ENCODE results near the gene DTWD2. TPM values are rescaled to one million over a fixed set of nuclear protein-coding genes. Genes with fewer than 3 reads are reported as not detected.
"Not testable (repeated sequence)": the region's sequence is repeated elsewhere in the genome, so short reads cannot be mapped to it uniquely, and the experiment has no call there.

The DTWD2 gene
- total RNA-seq, 2 experiments from 2014 or later = 2.6 to 3.7 TPM

GRCh38 chr5:118989816-118990215 is 1.5 kb upstream of the DTWD2 start:
- H3K4me3 Mint-ChIP-seq = no peak overlapping the region
- H3K27ac Mint-ChIP-seq = no peak overlapping the region
- peaks cover 12% of the 10 kb centered on the region for H3K4me1 Mint-ChIP-seq

GRCh38 chr5:118988866-118989180 is 476 bp upstream of the DTWD2 start:
- Mint-ChIP-seq H3K4me1 (peaks cover 12% of the 10 kb centered on the region), H3K36me3 (no peaks in the 10 kb centered on the region), H3K27ac (peak overlapping the region; percentile 70), H3K4me3 (peak overlapping the region; percentile 78), H3K27me3 (no peaks in the 10 kb centered on the region), H3K9me3 (no peaks in the 10 kb centered on the region)
- DNase-seq (no peak), ATAC-seq (ENCODE audit: low read depth) (no peak)
- POLR2A ChIA-PET = interaction anchor here (1.0 to 1.2 kb wide), 3 partner anchors 82 to 464 kb away, joined by 3 to 5 read pairs (median 4); partner anchors contain the start of genes DMXL1 and HSD17B4

More at GRCh38 chr5:118989816-118990215, 1.5 kb upstream of the DTWD2 start:
- H3K27me3 Mint-ChIP-seq = no peaks in the 10 kb centered on the region
- DNase-seq = no peak
- POLR2A ChIA-PET = no interaction called here
- no peaks in the 10 kb centered on the region for H3K36me3 Mint-ChIP-seq
- H3K9me3 Mint-ChIP-seq = no peaks in the 10 kb centered on the region
- no peak for ATAC-seq (ENCODE audit: low read depth)

- no peak overlapping the region for H3K4me3 Mint-ChIP-seq
- no peak for ATAC-seq (ENCODE audit: low read depth)
Measured at GRCh38 chr5:118984602-118985001, 3.7 kb downstream of the DTWD2 start.

GRCh38 chr5:118981783-118982182 is 6.6 kb downstream of the DTWD2 start:
- Mint-ChIP-seq H3K27ac (no peak overlapping the region), H3K9me3 (peaks cover 4% of the 10 kb centered on the region), H3K4me1 (peaks cover 4% of the 10 kb centered on the region), H3K36me3 (peaks cover 2% of the 10 kb centered on the region), H3K27me3 (no peaks in the 10 kb centered on the region), H3K4me3 (no peak overlapping the region)
- POLR2A ChIA-PET = no interaction called here
- no peak for DNase-seq
- ATAC-seq (ENCODE audit: low read depth) = no peak

More at GRCh38 chr5:118984602-118985001, 3.7 kb downstream of the DTWD2 start:
- H3K27me3 Mint-ChIP-seq = no peaks in the 10 kb centered on the region
- DNase-seq = no peak
- POLR2A ChIA-PET = no interaction called here
- H3K36me3 Mint-ChIP-seq = no peaks in the 10 kb centered on the region
- peaks cover 14% of the 10 kb centered on the region for H3K4me1 Mint-ChIP-seq
- H3K9me3 Mint-ChIP-seq = no peaks in the 10 kb centered on the region
- no peak overlapping the region for H3K27ac Mint-ChIP-seq

GRCh38 chr5:118980438-118980837 is 7.9 kb downstream of the DTWD2 start:
- ATAC-seq (ENCODE audit: low read depth) (no peak), DNase-seq (no peak)
- H3K4me1 Mint-ChIP-seq = peaks cover 1% of the 10 kb centered on the region
- H3K27ac Mint-ChIP-seq = no peak overlapping the region
- H3K9me3 Mint-ChIP-seq = peaks cover 11% of the 10 kb centered on the region
- no peaks in the 10 kb centered on the region for H3K27me3 Mint-ChIP-seq
- H3K36me3 Mint-ChIP-seq = peaks cover 8% of the 10 kb centered on the region
- no peak overlapping the region for H3K4me3 Mint-ChIP-seq
- POLR2A ChIA-PET = no interaction called here

GRCh38 chr5:118980017-118980416 is 8.3 kb downstream of the DTWD2 start:
- Mint-ChIP-seq H3K4me1 (peaks cover 1% of the 10 kb centered on the region), H3K36me3 (peaks cover 10% of the 10 kb centered on the region), H3K4me3 (no peak overlapping the region), H3K27me3 (no peaks in the 10 kb centered on the region), H3K27ac (no peak overlapping the region), H3K9me3 (peaks cover 12% of the 10 kb centered on the region)
- DNase-seq (no peak), ATAC-seq (ENCODE audit: low read depth) (no peak)
- POLR2A ChIA-PET = no interaction called here

- DNase-seq; POLR2A ChIA-PET; H3K27me3 Mint-ChIP-seq; H3K4me3 Mint-ChIP-seq; H3K27ac Mint-ChIP-seq; H3K4me1 Mint-ChIP-seq; ATAC-seq (ENCODE audit: low read depth): not testable (repeated sequence)
- peaks cover 14% of the 10 kb centered on the region for H3K36me3 Mint-ChIP-seq
- H3K9me3 Mint-ChIP-seq = peaks cover 16% of the 10 kb centered on the region
Measured at GRCh38 chr5:118973779-118974445, 14.4 kb downstream of the DTWD2 start.

- no peak overlapping the region for H3K4me3 Mint-ChIP-seq
- no peaks in the 10 kb centered on the region for H3K27me3 Mint-ChIP-seq
- peaks cover 4% of the 10 kb centered on the region for H3K9me3 Mint-ChIP-seq
- H3K36me3 Mint-ChIP-seq = peaks cover 5% of the 10 kb centered on the region
- H3K27ac Mint-ChIP-seq = no peak overlapping the region
- DNase-seq = no peak
- no peak for ATAC-seq (ENCODE audit: low read depth)
- no peaks in the 10 kb centered on the region for H3K4me1 Mint-ChIP-seq
- POLR2A ChIA-PET = no interaction called here
Measured at GRCh38 chr5:118968925-118969375, 19.4 kb downstream of the DTWD2 start.

GRCh38 chr5:118968406-118968911 is 19.9 kb downstream of the DTWD2 start:
- ATAC-seq (ENCODE audit: low read depth) (no peak), DNase-seq (no peak)
- Mint-ChIP-seq H3K9me3 (peaks cover 1% of the 10 kb centered on the region), H3K4me3 (no peak overlapping the region), H3K27ac (no peak overlapping the region), H3K36me3 (peaks cover 2% of the 10 kb centered on the region), H3K27me3 (no peaks in the 10 kb centered on the region), H3K4me1 (no peaks in the 10 kb centered on the region)
- POLR2A ChIA-PET = no interaction called here

GRCh38 chr5:118967059-118967508 is 21.3 kb downstream of the DTWD2 start:
- H3K4me1 Mint-ChIP-seq = no peaks in the 10 kb centered on the region
- H3K27me3 Mint-ChIP-seq = no peaks in the 10 kb centered on the region
- DNase-seq (no peak), ATAC-seq (ENCODE audit: low read depth) (no peak)
- H3K27ac Mint-ChIP-seq = no peak overlapping the region
- POLR2A ChIA-PET = no interaction called here
- H3K9me3 Mint-ChIP-seq = peaks cover 1% of the 10 kb centered on the region
- peaks cover 2% of the 10 kb centered on the region for H3K36me3 Mint-ChIP-seq
- H3K4me3 Mint-ChIP-seq = no peak overlapping the region

GRCh38 chr5:118965890-118966289 is 22.5 kb downstream of the DTWD2 start:
- POLR2A ChIA-PET = no interaction called here
- Mint-ChIP-seq H3K9me3 (no peaks in the 10 kb centered on the region), H3K27me3 (no peaks in the 10 kb centered on the region), H3K27ac (no peak overlapping the region), H3K4me1 (no peaks in the 10 kb centered on the region), H3K4me3 (no peak overlapping the region), H3K36me3 (peaks cover 2% of the 10 kb centered on the region)
- DNase-seq (no peak), ATAC-seq (ENCODE audit: low read depth) (no peak)

GRCh38 chr5:118964970-118965369 is 23.4 kb downstream of the DTWD2 start:
- not testable (repeated sequence) for H3K4me1 Mint-ChIP-seq

GRCh38 chr5:118964388-118964787 is 24.0 kb downstream of the DTWD2 start:
- not testable (repeated sequence) for H3K27ac Mint-ChIP-seq, H3K4me3 Mint-ChIP-seq, H3K4me1 Mint-ChIP-seq

More at GRCh38 chr5:118964970-118965369, 23.4 kb downstream of the DTWD2 start:
- H3K27me3 Mint-ChIP-seq; H3K4me3 Mint-ChIP-seq; POLR2A ChIA-PET; H3K9me3 Mint-ChIP-seq; H3K27ac Mint-ChIP-seq; H3K36me3 Mint-ChIP-seq; ATAC-seq (ENCODE audit: low read depth); DNase-seq: not testable (repeated sequence)

GRCh38 chr5:118963169-118963568 is 25.2 kb downstream of the DTWD2 start:
- POLR2A ChIA-PET = no interaction called here
- Mint-ChIP-seq H3K27ac (no peak overlapping the region), H3K9me3 (no peaks in the 10 kb centered on the region), H3K27me3 (no peaks in the 10 kb centered on the region), H3K4me1 (no peaks in the 10 kb centered on the region), H3K36me3 (peaks cover 2% of the 10 kb centered on the region), H3K4me3 (no peak overlapping the region)
- ATAC-seq (ENCODE audit: low read depth) (no peak), DNase-seq (no peak)

More at GRCh38 chr5:118964388-118964787, 24.0 kb downstream of the DTWD2 start:
- DNase-seq; POLR2A ChIA-PET; H3K36me3 Mint-ChIP-seq; ATAC-seq (ENCODE audit: low read depth); H3K9me3 Mint-ChIP-seq; H3K27me3 Mint-ChIP-seq: not testable (repeated sequence)
